Measurements from ENCODE around the gene JARID2. TPM values are rescaled to one million over a fixed set of nuclear protein-coding genes. Genes with fewer than 3 reads are reported as not detected.

JARID2 gene
- total RNA-seq, 1 donor from 2014 or later, result 48.7 TPM

DNA sequence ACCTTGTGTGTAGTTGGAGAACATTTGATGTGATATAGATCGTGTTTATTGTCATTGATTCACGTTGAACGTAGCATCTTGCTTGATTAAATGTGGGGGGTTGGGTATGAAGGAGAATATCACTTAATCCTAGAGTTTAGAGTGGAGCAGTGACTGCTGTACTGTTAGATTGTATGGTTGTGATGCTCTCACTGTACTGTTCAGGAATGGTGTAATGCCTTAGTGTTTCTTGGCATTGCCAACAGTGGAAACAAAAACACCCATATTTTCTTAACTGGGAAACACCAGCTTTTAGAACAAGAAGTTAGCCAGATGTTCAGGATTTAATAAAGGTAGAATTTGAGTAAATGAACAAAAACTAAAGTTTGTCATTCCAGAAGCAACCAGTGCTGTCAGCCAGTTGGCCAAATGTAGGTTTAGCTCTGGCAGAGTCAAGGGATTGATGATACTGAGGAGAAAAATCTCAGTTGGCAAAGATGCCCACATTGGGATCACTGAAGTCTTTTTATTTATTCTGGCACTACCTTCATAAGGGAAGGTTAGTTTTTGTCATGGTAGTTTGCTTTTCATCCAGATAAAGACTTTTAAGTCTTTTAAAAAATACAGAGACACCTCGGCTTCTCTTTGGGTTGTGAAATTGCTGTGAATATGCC lies 129.9 kb downstream of the JARID2 start:
- peaks cover 5% of the 10 kb centered on the region for H3K9me3 Mint-ChIP-seq
- no peak overlapping the region for H3K27ac Mint-ChIP-seq
- intact Hi-C loops (cut with micrococcal nuclease), result no loop called here
- H3K27me3 Mint-ChIP-seq, result no peaks in the 10 kb centered on the region
- no peak overlapping the region for H3K4me3 Mint-ChIP-seq
- DNase-seq, result no peak
- H3K4me1 Mint-ChIP-seq, result peaks cover 41% of the 10 kb centered on the region
- peaks cover 36% of the 10 kb centered on the region for H3K36me3 Mint-ChIP-seq (ENCODE audit: low read depth)

DNA sequence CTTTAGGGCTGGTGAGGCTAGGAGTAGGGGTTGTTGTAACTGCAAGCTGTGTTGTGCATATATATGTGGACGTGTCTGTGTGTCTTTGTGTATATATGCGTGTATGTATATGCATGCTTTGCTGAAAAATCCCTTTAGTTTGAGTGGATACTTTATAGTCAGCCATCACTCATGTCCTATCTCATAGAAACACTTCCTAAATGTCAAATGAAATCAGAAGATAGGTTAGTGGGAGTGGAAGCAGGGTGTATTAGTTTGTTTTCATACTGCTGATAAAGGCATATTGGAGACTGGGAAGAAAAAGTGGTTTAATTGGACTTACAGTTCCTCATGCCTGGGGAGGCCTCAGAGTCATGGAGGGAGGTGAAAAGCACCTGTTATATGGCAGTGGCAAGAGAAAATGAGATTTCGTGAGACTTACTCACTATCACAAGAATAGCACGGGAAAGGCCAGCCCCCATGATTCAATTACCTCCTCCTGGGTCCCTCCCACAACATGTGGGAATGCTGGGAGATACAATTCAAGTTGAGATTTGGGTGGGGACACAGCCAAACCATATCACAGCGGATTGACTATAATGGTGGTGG lies 131.1 kb downstream of the JARID2 start:
- peaks cover 34% of the 10 kb centered on the region for H3K36me3 Mint-ChIP-seq (ENCODE audit: low read depth)
- H3K9me3 Mint-ChIP-seq, result peaks cover 5% of the 10 kb centered on the region
- H3K4me1 Mint-ChIP-seq, result peaks cover 39% of the 10 kb centered on the region
- H3K27ac Mint-ChIP-seq, result no peak overlapping the region
- intact Hi-C loops (cut with micrococcal nuclease), result no loop called here
- no peak overlapping the region for H3K4me3 Mint-ChIP-seq
- DNase-seq, result no peak
- H3K27me3 Mint-ChIP-seq, result no peaks in the 10 kb centered on the region

DNA sequence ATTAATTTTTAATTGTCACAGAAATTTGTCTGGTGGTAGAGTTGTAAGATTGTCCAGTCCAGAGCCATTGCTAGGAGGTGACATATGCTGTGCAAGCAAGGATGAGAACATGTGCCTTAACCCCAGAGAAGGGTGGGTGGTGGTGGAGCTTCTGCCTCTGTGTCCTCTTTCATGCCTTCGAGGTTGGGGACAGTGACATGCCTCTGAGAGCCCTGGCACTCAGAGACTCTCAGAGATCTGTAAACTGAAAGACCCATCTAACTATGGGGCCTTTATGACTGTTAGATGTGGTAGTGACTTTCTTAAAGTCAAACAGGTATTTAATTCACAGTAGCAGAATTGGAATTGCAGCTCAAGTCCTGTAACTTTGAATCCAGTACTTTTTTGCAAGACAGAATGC lies 132.4 kb downstream of the JARID2 start:
- Mint-ChIP-seq H3K36me3 (ENCODE audit: low read depth) (peaks cover 36% of the 10 kb centered on the region), H3K4me1 (peaks cover 45% of the 10 kb centered on the region), H3K4me3 (no peak overlapping the region), H3K27me3 (no peaks in the 10 kb centered on the region), H3K27ac (peak overlapping the region; percentile 20), H3K9me3 (peaks cover 5% of the 10 kb centered on the region)
- intact Hi-C loops (cut with micrococcal nuclease), result no loop called here
- no peak for DNase-seq

DNA sequence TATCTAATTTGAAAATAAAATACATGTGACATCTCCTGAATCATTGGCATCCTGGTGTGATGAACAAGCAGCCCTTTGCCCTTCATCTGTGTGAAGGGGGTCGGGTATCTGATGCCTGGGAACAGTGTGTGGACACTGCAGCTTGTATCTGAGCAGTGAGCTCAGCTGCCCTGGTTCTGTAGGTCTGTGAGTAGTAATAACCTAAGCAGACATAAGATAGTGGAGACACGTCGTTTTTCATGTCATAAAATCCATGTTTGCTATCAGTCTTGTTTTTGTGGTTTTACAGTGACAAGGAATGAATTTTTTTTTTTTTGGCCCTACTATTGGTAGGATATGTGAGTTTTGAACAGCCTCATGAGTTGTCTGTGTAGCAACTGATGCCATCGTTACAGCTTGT lies 133.0 kb downstream of the JARID2 start:
- no peak for DNase-seq
- intact Hi-C loops (cut with micrococcal nuclease), result no loop called here
- Mint-ChIP-seq H3K27me3 (no peaks in the 10 kb centered on the region), H3K36me3 (ENCODE audit: low read depth) (peaks cover 36% of the 10 kb centered on the region), H3K27ac (no peak overlapping the region), H3K4me1 (peaks cover 45% of the 10 kb centered on the region), H3K4me3 (no peak overlapping the region), H3K9me3 (peaks cover 5% of the 10 kb centered on the region)

DNA sequence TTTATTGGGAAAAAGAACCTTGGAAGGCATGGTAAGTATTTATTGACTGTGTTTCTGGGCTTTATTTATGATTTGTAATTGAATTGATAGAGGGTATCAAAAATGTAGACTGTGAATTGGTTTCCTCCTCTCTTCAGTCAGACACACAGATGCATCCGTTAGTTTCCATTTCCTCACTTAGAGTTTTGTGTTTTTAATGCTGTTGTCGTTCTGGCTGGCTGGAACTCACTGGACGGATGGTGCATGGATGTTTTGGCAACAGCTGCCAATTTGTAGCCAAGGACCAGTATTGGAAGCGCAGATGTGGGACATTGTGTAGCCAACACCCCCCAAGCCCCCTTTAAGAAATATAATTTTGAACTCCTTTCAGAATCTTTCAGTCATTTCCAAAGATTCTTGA lies 134.5 kb downstream of the JARID2 start:
- Mint-ChIP-seq H3K36me3 (ENCODE audit: low read depth) (peaks cover 41% of the 10 kb centered on the region), H3K4me1 (peaks cover 50% of the 10 kb centered on the region), H3K4me3 (no peak overlapping the region), H3K27me3 (no peaks in the 10 kb centered on the region), H3K9me3 (peaks cover 5% of the 10 kb centered on the region), H3K27ac (no peak overlapping the region)
- intact Hi-C loops (cut with micrococcal nuclease), result loop anchor here (10.0 kb wide), 1 partner anchor 1166 kb away; no protein-coding TSS in a partner anchor
- no peak for DNase-seq

DNA sequence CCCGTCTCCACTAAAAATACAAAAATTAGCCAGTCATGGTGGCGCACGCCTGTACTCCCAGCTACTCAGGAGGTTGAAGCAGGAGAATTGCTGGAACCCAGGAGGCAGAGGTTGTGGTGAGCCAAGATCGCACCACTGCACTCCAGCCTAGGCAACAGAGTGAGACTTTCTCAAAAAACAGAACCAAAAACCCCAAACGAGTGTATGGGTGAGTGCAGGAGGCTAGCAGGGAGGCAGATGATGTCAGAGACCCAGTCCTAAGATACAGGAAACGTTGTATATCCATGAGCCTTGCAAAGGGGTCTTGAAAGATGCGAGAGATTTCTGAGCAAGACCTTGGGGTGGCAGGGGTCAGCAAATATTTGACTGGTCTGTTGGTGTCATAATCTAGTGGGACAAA lies 136.2 kb downstream of the JARID2 start:
- Mint-ChIP-seq H3K4me1 (peaks cover 53% of the 10 kb centered on the region), H3K4me3 (no peak overlapping the region), H3K27me3 (no peaks in the 10 kb centered on the region), H3K36me3 (ENCODE audit: low read depth) (peaks cover 34% of the 10 kb centered on the region), H3K27ac (peak overlapping the region; percentile 26), H3K9me3 (peaks cover 2% of the 10 kb centered on the region)
- no peak for DNase-seq
- intact Hi-C loops (cut with micrococcal nuclease), result loop anchor here (10.0 kb wide), 1 partner anchor 1167 kb away; no protein-coding TSS in a partner anchor

DNA sequence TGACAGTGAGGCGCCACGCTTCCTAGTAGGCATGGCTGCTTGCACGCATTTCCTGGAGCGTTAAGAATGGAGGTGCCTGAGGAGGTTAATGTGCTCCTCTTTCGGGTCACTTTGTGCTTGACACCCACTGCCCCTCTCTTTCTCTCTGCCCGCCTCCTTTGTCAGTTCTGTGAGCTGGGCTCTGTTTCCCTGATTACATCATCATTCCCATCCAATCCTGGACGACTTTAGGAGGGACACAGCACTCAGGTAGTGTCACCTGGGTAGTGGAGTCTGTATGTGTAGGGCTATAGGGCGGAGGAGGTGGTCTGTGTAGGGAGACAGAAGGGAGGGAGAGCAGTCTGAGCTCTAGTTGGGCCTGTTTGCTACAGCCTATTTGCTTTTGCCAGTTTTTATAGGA lies 136.8 kb downstream of the JARID2 start:
- no peaks in the 10 kb centered on the region for H3K27me3 Mint-ChIP-seq
- peaks cover 57% of the 10 kb centered on the region for H3K4me1 Mint-ChIP-seq
- H3K4me3 Mint-ChIP-seq, result no peak overlapping the region
- intact Hi-C loops (cut with micrococcal nuclease), result loop anchor here (10.0 kb wide), 1 partner anchor 1168 kb away; no protein-coding TSS in a partner anchor
- H3K27ac Mint-ChIP-seq, result no peak overlapping the region
- no peaks in the 10 kb centered on the region for H3K9me3 Mint-ChIP-seq
- peaks cover 32% of the 10 kb centered on the region for H3K36me3 Mint-ChIP-seq (ENCODE audit: low read depth)
- no peak for DNase-seq

DNA sequence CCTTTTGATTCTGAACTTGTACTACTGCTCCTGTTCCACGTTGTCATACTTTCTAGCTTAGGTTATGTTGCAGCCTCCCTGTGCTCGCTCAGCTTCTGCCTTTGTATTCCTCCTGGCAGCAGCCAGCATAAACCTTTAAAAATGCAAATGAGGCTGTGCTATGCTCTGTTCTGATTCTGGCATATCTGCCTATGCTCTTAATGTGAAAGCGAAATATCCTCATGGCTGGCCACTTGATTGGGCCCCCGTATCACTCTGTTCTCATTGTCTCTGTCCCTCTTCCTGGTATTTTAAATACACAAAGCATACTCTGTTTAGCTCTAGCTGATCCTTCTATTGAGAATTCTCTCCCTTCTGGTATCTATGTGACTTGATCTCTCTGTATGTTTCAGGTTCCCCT lies 139.0 kb downstream of the JARID2 start:
- H3K27ac Mint-ChIP-seq, result peak overlapping the region; percentile 34
- intact Hi-C loops (cut with micrococcal nuclease), result loop anchor here (10.0 kb wide), 1 partner anchor 1170 kb away; no protein-coding TSS in a partner anchor
- H3K27me3 Mint-ChIP-seq, result no peaks in the 10 kb centered on the region
- H3K9me3 Mint-ChIP-seq, result no peaks in the 10 kb centered on the region
- H3K36me3 Mint-ChIP-seq (ENCODE audit: low read depth), result peaks cover 17% of the 10 kb centered on the region
- no peak for DNase-seq
- H3K4me1 Mint-ChIP-seq, result peaks cover 66% of the 10 kb centered on the region
- no peak overlapping the region for H3K4me3 Mint-ChIP-seq

DNA sequence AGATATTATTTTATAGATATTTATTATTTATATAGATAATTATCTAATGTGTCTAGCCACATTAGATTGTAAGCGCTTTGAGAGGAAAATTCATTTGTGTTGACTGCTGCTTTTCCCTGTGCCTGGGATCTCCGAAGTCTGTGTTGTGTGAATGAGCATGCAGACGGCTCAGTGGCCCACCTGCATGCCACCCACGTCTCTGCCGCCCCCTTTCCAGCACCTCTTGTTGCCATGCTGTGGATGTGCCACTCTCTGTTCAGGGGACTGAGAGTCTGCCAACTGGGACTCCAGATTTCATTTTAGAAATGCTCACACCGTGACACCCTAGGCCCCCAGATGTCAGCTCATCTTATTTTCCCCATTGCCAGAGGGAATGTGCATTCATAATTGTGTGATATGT lies 139.7 kb downstream of the JARID2 start:
- H3K4me1 Mint-ChIP-seq, result peaks cover 68% of the 10 kb centered on the region
- H3K4me3 Mint-ChIP-seq, result no peak overlapping the region
- no peaks in the 10 kb centered on the region for H3K27me3 Mint-ChIP-seq
- H3K36me3 Mint-ChIP-seq (ENCODE audit: low read depth), result peaks cover 14% of the 10 kb centered on the region
- intact Hi-C loops (cut with micrococcal nuclease), result loop anchor here (10.0 kb wide), 1 partner anchor 1171 kb away; no protein-coding TSS in a partner anchor
- no peak for DNase-seq
- no peaks in the 10 kb centered on the region for H3K9me3 Mint-ChIP-seq
- H3K27ac Mint-ChIP-seq, result no peak overlapping the region

DNA sequence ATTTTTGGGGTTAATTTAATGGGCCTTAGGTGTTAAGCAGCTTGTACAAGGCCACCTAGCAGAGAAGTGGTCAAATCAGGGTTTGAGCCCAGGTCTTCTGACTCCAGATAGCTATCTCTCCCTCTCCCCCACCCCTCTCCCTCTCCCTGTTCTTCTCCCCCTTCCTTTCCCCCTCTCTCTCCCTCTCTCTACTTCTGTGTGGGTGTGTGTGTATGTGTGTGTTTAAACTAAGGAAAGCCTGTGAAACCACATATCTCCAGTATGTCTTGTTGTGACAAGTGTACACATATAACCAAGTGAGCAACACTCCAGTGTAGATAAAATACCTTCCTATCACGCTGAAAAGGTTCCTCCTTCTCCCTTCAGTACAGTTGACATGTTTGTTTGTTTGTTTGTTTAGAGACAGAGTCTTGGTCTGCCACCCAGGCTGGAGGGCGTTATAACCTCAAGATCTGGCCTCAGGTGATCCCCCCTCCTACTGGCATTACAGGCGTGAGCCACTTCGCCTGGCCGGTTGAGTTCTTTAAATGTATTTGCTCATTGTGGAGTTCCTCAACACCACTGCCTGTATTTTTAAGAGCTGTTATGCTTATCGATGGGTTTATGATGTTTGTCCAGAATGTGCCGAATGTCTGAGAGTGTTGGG lies 140.4 kb downstream of the JARID2 start:
- Mint-ChIP-seq H3K4me1 (peaks cover 70% of the 10 kb centered on the region), H3K27me3 (no peaks in the 10 kb centered on the region), H3K27ac (peak overlapping the region; percentile 38), H3K4me3 (peak overlapping the region; percentile 4), H3K36me3 (ENCODE audit: low read depth) (peaks cover 14% of the 10 kb centered on the region), H3K9me3 (no peaks in the 10 kb centered on the region)
- no peak for DNase-seq
- intact Hi-C loops (cut with micrococcal nuclease), result loop anchor here (10.0 kb wide), 1 partner anchor 1171 kb away; no protein-coding TSS in a partner anchor

DNA sequence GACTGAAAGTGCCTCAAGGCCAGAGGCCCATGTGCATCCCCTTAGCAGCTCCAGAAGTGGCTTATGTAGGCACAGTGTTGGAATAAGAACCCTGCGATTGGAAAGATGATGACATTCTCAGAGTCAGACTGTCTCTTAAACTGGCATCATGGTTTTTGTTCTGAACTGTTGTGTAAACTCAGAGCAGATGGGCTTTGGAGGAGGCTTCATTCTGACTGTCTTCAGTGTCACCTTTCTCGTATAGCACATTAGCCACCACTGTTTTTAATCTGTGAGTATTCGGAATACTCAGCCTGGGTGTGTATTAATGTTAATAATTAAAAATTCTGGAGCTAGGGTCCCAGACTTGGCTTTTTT lies 140.9 kb downstream of the JARID2 start:
- intact Hi-C loops (cut with micrococcal nuclease), result loop anchor here (10.0 kb wide), 1 partner anchor 1172 kb away; no protein-coding TSS in a partner anchor
- peak overlapping the region; percentile 38 for H3K27ac Mint-ChIP-seq
- H3K4me1 Mint-ChIP-seq, result peaks cover 67% of the 10 kb centered on the region

DNA sequence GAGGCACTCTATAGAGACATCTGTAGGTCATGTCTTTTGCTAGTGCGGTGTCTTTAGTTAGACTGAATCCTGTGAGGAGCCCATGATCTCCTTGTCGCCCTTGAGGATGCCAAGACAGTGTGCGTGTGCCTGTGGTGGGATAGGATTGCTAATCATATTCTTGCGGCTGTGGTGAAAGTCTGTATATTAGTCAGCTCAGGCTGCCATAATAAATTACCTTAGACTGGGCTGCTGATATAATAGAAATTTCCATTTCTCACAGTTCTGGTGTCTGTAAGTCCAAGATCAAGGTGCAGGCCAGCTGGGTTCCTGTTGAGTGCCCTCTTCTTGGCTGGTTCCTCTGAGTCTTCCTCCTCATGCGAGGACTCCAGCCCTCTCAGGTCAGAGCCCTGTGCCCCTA lies 141.2 kb downstream of the JARID2 start:
- H3K27ac Mint-ChIP-seq, result peak overlapping the region; percentile 40
- H3K9me3 Mint-ChIP-seq, result no peaks in the 10 kb centered on the region
- no peak for DNase-seq
- peaks cover 11% of the 10 kb centered on the region for H3K36me3 Mint-ChIP-seq (ENCODE audit: low read depth)
- intact Hi-C loops (cut with micrococcal nuclease), result loop anchor here (10.0 kb wide), 1 partner anchor 1172 kb away; no protein-coding TSS in a partner anchor
- no peak overlapping the region for H3K4me3 Mint-ChIP-seq
- peaks cover 66% of the 10 kb centered on the region for H3K4me1 Mint-ChIP-seq
- no peaks in the 10 kb centered on the region for H3K27me3 Mint-ChIP-seq

More for the DNA sequence above, 140.9 kb downstream of the JARID2 start:
- peaks cover 10% of the 10 kb centered on the region for H3K36me3 Mint-ChIP-seq (ENCODE audit: low read depth)
- H3K4me3 Mint-ChIP-seq, result no peak overlapping the region
- H3K27me3 Mint-ChIP-seq, result no peaks in the 10 kb centered on the region
- DNase-seq, result no peak
- H3K9me3 Mint-ChIP-seq, result no peaks in the 10 kb centered on the region

DNA sequence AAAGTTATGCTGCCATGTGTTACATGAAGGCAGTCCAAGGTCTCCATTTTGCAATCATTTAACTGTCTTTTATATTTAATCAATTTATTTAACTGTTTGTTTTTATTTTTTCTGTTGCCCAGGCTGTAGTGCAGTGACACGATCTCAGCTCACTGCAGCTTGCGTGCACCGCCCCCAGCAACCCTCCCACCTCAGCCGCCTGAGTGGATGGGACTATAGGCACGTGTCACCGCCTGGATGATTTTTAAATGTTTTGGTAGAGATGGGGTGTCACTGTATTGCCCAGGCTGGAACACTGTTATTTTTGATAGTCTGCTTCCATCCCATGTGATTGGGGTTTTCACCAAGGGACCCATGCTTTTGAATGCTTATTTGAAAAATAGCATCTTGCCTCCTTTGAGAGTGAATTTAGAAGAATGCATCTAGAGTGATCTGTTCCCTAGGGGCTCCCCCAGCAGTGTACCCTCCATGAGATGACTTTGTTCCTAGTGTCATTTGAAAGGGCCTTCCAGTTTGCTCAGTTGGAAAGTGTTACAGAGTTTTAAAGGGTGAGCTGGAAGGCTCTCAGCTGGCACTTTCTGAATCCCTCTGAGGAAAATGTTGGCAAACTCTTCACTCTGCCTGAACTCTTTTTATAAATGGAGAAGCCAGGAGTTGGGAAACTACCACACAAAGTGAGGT lies 143.4 kb downstream of the JARID2 start:
- Mint-ChIP-seq H3K4me3 (peak overlapping the region; percentile 37), H3K36me3 (ENCODE audit: low read depth) (peaks cover 19% of the 10 kb centered on the region), H3K27me3 (no peaks in the 10 kb centered on the region), H3K4me1 (peaks cover 66% of the 10 kb centered on the region), H3K9me3 (no peaks in the 10 kb centered on the region), H3K27ac (peak overlapping the region; percentile 67)
- intact Hi-C loops (cut with micrococcal nuclease), result loop anchor here (10.0 kb wide), 1 partner anchor 1174 kb away; no protein-coding TSS in a partner anchor
- no peak for DNase-seq

Data from activated CD4-positive, alpha-beta T cell treated with anti-CD3 and anti-CD28 coated beads, Interleukin-2, amount 10 ng/mL, durations not matched to agents 24 days and 14 days (primary cell).